NOMO-1 treated with DMSO at 0.1 percent for 48 hours (cell line): ENCODE measurements around the gene PDE7B.
A peak's percentile ranks its signal among the peaks of the same experiment; 100 is the strongest.
"Not testable (repeated sequence)": the region's sequence is repeated elsewhere in the genome, so short reads cannot be mapped to it uniquely, and the experiment has no call there.

ENCODE experiments used
- DNase-seq: peaks from one replicate; lab custom pipeline; 2025; ENCODE audit not compliant: unreplicated experiment; lab: John Stamatoyannopoulos, UW

PDE7B gene

GRCh38 chr6:135842618-135843392, 8.7 kb upstream of the PDE7B start:
- no peak for DNase-seq

DNA sequence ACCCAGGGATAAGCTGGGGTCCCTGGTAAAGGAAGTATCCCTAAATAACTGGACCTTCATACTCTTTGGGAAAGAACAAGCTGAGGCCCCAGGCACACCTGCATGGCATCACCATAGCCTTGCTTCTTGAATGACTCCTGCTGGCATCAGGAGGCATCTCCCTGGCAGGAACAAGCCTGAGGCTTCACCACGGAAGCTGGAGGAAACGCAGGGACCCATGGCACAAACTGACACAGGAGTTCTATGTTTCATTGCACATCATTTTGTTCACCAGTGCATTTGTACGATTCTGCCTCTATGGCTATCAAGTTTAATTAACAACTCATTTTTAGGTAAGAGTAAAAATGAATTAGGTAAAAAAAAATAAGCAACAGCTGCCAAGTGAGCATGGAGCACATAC, 619 bp upstream of the PDE7B start:
- no peak for DNase-seq

- DNase-seq: no peak
These were observed 1.2 kb downstream of the PDE7B start for GRCh38 chr6:135852746-135853145.

- DNase-seq: no peak
These were observed 1.7 kb downstream of the PDE7B start for GRCh38 chr6:135853227-135853626.

GRCh38 chr6:135853986-135854385, 2.5 kb downstream of the PDE7B start:
- DNase-seq: no peak

GRCh38 chr6:135854799-135855198, 3.3 kb downstream of the PDE7B start:
- no peak for DNase-seq

- no peak for DNase-seq
These were observed 7.4 kb downstream of the PDE7B start for GRCh38 chr6:135858931-135859330.

- no peak for DNase-seq
These were observed 8.9 kb downstream of the PDE7B start for GRCh38 chr6:135860361-135860760.

- DNase-seq: peak; percentile 65
These were observed 9.7 kb downstream of the PDE7B start for GRCh38 chr6:135861189-135861588.

DNA sequence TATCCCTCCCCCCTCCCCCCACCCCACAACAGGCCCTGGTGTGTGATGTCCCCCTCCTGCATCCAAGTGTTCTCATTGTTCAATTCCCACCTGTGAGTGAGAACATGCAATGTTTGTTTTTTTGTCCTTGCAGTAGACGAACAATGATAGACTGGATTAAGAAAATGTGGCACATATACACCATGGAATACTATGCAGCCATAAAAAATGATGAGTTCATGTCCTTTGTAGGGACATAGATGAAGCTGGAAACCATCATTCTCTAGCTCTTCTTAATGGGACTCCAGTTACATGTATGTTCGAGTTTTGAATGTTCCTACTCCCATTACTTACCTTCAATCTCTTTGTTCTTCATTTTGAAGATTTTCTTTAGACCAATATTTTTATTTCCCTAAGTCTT, 13.4 kb downstream of the PDE7B start:
- DNase-seq: not testable (repeated sequence)

DNA sequence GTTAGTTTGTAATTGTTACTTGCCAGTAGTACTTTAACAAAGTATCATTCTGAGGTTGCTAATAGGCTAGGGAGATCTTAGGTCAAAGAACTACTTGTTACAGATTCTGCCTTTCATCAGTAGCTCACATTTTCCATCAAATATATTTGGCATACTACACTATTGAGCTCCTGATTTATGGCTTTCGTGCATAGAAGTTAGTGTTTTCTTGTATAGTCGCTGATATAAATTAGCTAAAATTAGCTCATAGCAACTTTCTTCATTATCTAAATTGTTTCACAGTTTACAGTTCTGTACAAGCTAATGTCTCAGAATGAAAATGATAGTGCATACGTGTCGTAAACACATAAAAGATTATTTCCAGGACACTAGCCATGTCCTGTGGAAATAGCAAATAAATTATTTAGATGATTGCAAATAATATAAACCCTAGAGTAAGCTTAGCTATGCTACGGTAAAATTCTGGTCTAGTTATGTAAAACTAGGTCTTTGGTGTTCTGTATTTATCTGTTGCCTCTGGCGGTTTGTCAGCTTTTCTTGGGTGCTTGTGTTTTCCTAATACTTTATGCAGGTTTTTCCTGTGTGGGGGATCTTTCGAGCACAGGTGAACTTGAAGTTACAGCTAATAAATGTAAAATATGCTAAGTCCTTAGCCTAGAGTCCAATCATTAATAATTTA, 15.1 kb downstream of the PDE7B start:
- DNase-seq: no peak

DNA sequence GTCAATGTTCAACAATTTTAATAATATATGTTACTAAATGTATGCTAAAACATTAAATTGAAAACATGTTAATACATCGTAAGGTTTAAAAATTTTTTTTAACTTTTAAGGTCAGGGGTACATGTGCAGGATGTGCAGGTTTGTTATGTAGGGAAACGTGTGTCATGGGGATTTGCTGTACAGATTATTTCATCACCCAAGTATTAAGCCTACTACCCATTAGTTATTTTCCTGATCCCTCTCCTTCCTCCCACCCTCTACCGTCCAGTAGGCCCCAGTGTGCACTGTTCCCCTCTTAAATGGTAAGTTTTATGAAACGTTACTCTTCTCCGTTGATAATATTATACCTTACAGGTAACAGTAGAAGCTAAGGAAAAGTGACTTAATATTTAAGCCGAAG, 15.8 kb downstream of the PDE7B start:
- DNase-seq: no peak

DNA sequence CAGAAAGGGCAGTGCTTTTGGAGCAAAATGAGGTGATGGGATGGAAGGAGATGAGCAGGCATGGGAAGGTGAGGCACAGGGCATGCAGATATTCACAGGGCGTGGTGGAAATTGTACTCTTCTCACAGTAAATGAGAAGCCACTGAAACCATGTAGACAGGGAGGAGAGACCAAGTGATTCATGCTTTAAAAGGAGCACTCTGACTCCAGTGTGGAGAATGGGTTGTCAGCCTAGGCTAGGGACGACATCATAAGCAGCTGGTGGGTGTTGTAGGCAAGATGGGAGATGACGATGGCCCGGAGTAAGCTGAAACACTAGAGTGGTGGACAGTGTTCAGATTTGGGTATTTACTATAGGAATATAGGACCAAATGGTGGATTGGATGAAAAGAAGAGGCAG, 18.4 kb downstream of the PDE7B start:
- DNase-seq: no peak

GRCh38 chr6:135870722-135871121, 19.2 kb downstream of the PDE7B start:
- DNase-seq: no peak

GRCh38 chr6:135871296-135871695, 19.8 kb downstream of the PDE7B start:
- no peak for DNase-seq

- DNase-seq: no peak
These were observed 20.4 kb downstream of the PDE7B start for GRCh38 chr6:135871878-135872277.

GRCh38 chr6:135875446-135875845, 23.9 kb downstream of the PDE7B start:
- no peak for DNase-seq

GRCh38 chr6:135876058-135876457, 24.6 kb downstream of the PDE7B start:
- DNase-seq: no peak

DNA sequence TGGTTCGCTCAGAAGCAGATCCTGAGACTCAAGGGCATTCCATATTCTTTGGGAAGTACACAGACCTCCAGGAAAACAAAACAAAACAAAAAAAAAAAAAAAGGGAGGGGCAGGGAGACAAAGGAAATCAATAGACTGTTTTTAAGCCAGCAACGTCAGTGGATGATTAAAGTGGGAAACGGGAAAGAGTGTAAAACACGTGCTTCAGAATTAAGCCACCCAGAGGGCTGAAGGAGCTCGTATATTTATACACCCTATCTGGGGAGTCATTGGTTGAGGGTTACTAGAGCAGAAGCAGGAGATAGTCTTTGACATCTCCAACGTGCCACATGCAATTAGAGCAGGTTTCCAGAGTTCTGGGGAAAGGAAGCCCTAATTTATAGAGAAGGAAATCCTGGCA, 26.2 kb downstream of the PDE7B start:
- DNase-seq: no peak

DNA sequence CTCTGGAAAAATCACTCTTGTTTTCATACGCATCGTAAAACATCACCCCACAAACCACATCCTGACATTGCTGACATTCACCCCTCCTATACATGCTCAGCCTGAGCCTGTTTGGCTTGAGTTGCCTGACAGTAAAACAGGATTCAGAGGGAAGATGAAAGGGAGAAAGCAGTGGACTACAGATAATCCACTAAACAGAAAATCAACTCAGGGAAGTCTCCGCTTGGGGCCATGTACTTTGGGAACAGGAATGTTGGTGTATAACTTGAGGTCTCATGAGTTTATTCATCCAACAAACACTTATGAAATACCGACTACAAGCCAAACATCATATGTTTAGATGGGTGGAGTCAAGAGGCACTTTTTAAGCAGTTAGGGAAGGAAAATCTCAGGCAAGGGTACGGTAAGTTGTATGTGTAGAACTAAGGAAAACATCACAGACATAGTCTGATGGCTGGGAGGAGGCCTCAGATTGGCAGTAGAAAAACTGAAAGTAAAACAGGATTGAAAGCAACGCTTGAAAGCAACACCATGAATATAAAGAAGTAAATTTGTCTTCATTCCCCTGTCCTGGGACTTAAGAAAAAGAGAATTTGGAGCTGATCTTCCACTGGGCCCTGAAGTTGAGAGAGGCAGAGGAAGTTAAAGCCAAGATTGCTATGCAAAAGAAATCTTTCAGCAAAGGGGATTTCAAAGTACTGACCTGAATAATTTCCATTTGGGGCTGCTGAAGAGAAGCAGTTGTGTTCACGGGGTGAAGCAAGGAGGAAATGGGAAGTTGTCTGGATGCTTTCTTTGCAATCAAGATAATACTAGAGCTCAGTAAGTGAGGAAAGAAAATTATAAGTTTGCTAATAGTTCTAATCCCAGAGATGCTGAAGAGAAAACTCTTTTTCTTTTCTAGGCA, 28.8 kb downstream of the PDE7B start:
- peak; percentile 39 for DNase-seq

- DNase-seq: no peak
These were observed 31.5 kb downstream of the PDE7B start for GRCh38 chr6:135883045-135883444.

- DNase-seq: no peak
These were observed 32.0 kb downstream of the PDE7B start for GRCh38 chr6:135883536-135883935.
